Skeletal muscle satellite cell (primary cell): ENCODE data around the gene ZFP91.

Source experiments
- H3K27me3 ChIP-seq: 2 replicates; pipeline ENCODE4 v1.7.0; 2013; ENCODE audit warnings: low read length; ENCODE audit not compliant: control insufficient read depth, insufficient read depth
- H3K36me3 ChIP-seq: 2 replicates; pipeline ENCODE4 v1.7.0; 2013; ENCODE audit warnings: mild to moderate bottlenecking, control low read depth, low read length; ENCODE audit not compliant: insufficient read depth
- H3K4me1 ChIP-seq: 2 replicates; pipeline ENCODE4 v1.7.0; 2013; ENCODE audit warnings: low read length; ENCODE audit not compliant: control insufficient read depth, insufficient read depth
- H3K4me2 ChIP-seq: 2 replicates; pipeline ENCODE4 v1.7.0; 2013; ENCODE audit warnings: mild to moderate bottlenecking, low read length
- H3K4me3 ChIP-seq: 2 replicates; pipeline ENCODE4 v1.7.0; 2013; ENCODE audit warnings: low read length
- H3K9ac ChIP-seq: 2 replicates; pipeline ENCODE4 v1.7.0; 2013; ENCODE audit warnings: mild to moderate bottlenecking, low read depth, low read length, moderate library complexity
- H3K9me3 ChIP-seq: replicated peaks from 2 replicates; pipeline ENCODE4 v1.7.0; 2013; ENCODE audit warnings: mild to moderate bottlenecking, control low read depth, low read length

The ZFP91 gene

DNA sequence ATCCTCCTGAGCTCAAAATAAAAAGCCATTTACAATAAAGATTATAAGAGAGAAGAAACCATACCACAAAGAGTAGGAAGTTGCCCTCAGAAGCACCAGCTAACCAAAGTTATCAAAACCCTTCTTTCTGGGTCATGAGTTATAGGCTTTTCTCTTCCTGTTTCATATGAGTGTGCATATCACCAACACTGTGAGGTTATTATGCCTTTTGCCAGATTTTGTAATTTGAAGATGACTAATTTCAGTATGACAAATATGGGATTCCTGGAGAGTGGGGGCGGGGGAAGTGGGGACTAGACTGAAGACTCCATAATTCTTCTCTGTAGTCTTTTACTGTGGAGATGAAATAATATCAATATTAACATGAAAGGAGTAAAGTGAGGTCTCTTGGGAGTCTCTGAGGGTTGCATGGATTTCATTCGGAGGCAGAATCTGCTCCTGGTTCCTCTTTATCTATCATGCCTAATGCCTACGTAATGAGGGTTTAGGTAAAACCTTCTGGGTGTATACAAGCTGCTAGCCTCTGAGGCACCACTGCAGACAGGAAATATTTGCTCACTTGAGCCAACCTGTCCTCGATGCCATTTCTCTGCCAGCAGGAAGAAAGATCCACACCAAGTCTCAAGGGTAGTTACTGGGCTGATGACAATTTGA, 5.3 kb upstream of the ZFP91 start:
- H3K4me3 ChIP-seq: peak overlapping the region; percentile 65
- H3K4me1 ChIP-seq: peaks cover 39% of the 10 kb centered on the region
- no peaks in the 10 kb centered on the region for H3K9me3 ChIP-seq
- H3K36me3 ChIP-seq: peaks cover 10% of the 10 kb centered on the region
- peak overlapping the region; percentile 97 for H3K9ac ChIP-seq
- peak overlapping the region; percentile 90 for H3K4me2 ChIP-seq
- H3K27me3 ChIP-seq: no peaks in the 10 kb centered on the region

DNA sequence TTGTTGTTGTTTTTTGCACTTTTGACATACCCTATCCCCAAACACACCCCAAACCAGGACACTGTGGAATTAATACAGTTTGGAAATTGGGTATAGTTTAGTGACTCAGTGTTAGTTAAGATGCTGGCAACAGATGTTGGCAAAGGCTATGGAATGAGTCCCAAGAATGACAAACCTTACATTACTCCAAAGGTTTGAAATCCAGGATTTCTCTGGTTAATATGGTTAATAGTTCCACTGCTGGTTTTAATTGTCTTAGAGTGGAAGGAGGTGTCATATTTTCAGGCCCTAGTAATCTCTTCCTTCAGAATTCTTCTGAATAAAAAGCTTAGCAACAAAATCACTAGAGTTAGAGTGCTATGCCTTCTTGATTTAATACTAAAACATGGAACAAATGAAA, 4.0 kb upstream of the ZFP91 start:
- peak overlapping the region; percentile 65 for H3K4me3 ChIP-seq
- no peaks in the 10 kb centered on the region for H3K27me3 ChIP-seq
- H3K4me2 ChIP-seq: peak overlapping the region; percentile 90
- peaks cover 39% of the 10 kb centered on the region for H3K4me1 ChIP-seq
- H3K9ac ChIP-seq: peak overlapping the region; percentile 97
- peaks cover 3% of the 10 kb centered on the region for H3K36me3 ChIP-seq
- no peaks in the 10 kb centered on the region for H3K9me3 ChIP-seq

DNA sequence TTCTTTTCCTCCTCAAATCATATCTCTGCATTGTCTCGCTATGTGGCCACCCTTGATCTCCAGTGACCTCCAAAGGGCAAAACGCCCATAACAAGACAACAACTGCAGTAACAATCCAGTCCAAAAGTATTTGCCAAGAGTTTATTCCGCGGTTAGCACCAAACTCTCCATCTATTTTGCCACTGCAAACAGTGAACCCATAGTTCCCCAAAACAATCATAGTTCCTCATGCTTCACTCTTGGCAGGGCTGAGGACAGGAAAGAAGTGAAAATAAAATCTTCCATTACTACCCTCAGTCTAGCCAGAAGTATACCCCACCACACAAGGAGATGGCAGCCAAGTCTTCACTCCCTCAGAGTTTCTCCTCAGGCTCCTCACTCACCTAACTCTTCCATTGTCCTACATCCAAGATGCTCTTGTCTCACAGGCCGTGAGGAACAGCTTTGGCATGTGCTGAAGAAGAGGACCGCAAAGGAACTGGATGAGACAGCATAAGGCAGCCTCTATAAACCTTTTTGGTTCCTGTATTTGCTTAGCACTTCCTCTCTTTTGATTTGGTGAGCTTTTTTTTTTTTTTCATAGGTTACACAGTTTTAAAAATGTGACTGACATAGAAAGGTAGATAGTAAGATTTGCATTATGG, 3.4 kb upstream of the ZFP91 start, which contains the start of gene LPXN:
Gene LPXN (minus strand): TSS at position 480 of the 644 bp plus-strand sequence. CDS start 84 bp downstream, at position 396.
- Histone ChIP-seq H3K27me3 (no peaks in the 10 kb centered on the region), H3K9ac (peak within 1 kb of the TSS; percentile 97), H3K4me1 (peaks cover 39% of the 10 kb centered on the region)

DNA sequence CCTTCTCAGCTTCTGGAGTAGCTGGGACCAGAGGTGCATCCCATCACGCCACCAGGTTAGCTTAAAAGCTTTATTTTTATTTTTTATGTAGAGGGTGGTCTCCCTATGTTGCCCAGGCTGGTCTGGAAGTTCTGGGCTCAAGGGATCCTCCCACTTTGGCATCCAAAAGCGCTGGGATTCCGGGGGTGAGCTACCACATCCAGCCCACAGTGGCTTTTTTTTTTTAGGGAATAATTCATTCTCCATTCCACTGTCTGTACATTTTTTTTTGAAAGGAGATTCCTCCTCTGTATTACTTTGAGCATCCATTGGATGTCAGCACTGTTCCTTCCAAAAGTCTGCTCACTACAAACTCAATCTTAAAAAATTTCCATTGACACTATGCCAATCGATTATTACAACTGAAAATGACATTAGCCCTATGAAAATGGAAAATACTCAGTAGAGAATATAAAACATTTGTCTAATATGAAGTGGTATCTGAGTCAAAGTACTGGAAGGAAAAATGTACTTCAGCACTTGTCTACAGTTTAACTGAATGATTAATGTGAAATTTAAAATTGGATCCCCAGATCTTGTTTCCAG, 1.9 kb upstream of the ZFP91 start:
- Histone ChIP-seq H3K9me3 (no peaks in the 10 kb centered on the region), H3K4me1 (peaks cover 52% of the 10 kb centered on the region), H3K4me2 (peak overlapping the region; percentile 90), H3K27me3 (no peaks in the 10 kb centered on the region), H3K9ac (peak overlapping the region; percentile 97), H3K36me3 (no peaks in the 10 kb centered on the region), H3K4me3 (peak overlapping the region; percentile 90)

More for the DNA sequence above, 3.4 kb upstream of the ZFP91 start, which contains the start of gene LPXN:
- peak within 1 kb of the TSS; percentile 90 for H3K4me2 ChIP-seq
- H3K9me3 ChIP-seq: no peaks in the 10 kb centered on the region
- peak within 1 kb of the TSS; percentile 90 for H3K4me3 ChIP-seq
- peaks cover under 1% of the 10 kb centered on the region for H3K36me3 ChIP-seq

DNA sequence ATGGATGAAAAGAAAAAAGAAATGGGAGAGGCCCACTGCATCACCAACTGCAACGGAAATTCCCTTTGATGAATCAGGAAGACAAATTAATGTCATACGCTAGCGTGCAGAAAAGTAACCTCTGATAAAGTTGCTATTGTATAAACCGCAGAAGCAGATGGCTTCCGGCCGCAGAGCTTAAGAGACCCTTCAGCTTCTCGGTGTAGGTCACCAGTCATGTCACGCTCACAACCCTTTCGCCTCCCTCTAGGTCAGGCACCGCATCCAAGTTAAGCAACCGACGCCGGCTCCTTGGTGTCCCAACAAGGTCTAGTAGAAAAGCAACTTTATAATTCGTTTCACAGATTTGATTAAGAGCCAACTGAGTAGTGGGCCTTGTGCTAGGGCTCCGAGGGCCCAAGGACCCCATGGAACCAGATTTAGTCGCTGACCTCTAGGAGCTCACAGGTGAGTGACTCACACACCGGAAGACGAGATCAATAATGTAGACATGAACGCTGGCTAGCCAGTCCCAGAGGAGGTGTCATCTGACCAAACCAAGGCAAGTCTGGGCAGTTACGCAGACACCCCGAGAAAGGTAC, 1.2 kb upstream of the ZFP91 start:
- Histone ChIP-seq H3K4me3 (peak overlapping the region; percentile 90), H3K36me3 (no peaks in the 10 kb centered on the region), H3K9ac (peak overlapping the region; percentile 97), H3K9me3 (no peaks in the 10 kb centered on the region), H3K27me3 (no peaks in the 10 kb centered on the region), H3K4me1 (peaks cover 53% of the 10 kb centered on the region), H3K4me2 (peak overlapping the region; percentile 90)

DNA sequence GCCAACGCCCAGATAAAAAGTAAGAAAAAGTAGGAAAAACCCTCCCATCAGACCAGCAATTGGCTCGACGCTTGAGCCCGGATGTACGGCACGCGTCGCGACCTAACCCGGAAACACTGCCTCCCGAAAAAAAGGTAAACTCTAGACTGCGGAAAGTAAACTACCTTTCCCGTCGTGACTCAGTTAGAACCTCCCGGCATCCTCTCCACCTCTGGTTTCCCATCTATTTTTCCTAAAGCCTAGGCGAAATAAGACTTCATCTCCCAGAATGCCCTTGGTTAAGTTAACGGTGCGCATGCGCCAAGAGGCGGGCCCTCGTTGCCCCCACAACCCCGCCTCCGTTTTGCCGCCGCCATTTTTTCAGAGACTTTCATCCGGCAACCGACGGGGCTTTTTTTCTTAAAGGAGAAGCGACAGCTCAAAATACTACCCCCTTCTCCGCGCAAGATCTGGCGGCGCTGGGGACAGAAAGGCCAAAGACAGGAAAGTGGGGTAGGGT, 678 bp upstream of the ZFP91 start:
- peaks cover 53% of the 10 kb centered on the region for H3K4me1 ChIP-seq
- H3K9ac ChIP-seq: peak overlapping the region; percentile 97
- no peaks in the 10 kb centered on the region for H3K36me3 ChIP-seq
- H3K9me3 ChIP-seq: no peaks in the 10 kb centered on the region
- peak overlapping the region; percentile 90 for H3K4me2 ChIP-seq
- no peaks in the 10 kb centered on the region for H3K27me3 ChIP-seq
- H3K4me3 ChIP-seq: peak overlapping the region; percentile 90

DNA sequence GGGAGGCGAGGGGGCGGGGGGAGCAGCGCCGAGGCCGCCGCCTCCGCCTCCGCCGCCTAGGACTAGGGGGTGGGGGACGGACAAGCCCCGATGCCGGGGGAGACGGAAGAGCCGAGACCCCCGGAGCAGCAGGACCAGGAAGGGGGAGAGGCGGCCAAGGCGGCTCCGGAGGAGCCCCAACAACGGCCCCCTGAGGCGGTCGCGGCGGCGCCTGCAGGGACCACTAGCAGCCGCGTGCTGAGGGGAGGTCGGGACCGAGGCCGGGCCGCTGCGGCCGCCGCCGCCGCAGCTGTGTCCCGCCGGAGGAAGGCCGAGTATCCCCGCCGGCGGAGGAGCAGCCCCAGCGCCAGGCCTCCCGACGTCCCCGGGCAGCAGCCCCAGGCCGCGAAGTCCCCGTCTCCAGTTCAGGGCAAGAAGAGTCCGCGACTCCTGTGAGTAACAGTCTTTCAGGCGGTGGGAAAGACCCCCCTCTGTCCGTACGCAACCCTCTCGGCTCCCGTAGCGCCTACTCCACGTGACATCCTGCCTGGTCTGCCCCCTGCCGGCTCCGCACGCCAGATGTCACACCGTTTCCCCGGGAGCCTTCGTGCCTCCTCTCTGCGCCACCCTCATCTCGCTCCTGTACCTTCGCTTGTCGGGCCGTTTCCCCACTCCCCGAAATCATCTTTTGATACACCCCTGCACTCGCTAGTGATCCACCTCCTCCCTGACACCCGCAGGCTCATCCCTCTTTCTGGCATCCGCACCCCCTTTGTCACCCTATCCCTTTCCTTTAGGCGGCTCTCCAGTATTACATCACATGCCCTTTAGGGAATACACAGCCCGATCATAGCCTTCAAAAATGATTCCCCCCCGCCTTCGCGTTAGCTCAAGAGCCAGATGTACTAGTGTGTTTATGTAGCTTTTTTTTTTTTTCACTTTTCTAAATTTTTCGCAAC, 598 bp downstream of the ZFP91 start:
- H3K9ac ChIP-seq: peak overlapping the region; percentile 99
- peak overlapping the region; percentile 81 for H3K4me2 ChIP-seq
- H3K9me3 ChIP-seq: no peaks in the 10 kb centered on the region
- peaks cover 49% of the 10 kb centered on the region for H3K4me1 ChIP-seq
- H3K36me3 ChIP-seq: no peaks in the 10 kb centered on the region
- no peaks in the 10 kb centered on the region for H3K27me3 ChIP-seq
- H3K4me3 ChIP-seq: peak overlapping the region; percentile 89

DNA sequence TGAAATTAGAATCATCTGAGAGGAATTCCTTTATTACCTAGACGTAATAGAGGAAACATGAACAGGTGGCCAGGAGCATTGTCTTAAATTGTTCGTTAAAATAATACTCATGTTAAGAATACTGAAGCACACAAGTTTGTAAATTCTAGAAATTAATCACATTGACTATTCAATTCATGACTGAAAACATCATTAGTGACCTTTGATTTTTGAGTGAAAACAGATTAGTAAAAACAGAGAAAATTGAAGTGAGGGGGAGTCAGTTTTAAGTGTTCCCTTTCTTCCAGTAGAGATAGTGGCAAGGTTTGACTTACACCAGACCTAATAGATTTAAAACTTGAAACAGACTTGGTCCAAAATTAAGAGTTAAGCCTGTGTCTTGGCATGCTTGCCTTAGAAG, 1.4 kb downstream of the ZFP91 start:
- Histone ChIP-seq H3K4me1 (peaks cover 44% of the 10 kb centered on the region), H3K9me3 (no peaks in the 10 kb centered on the region), H3K4me3 (peak overlapping the region; percentile 89), H3K27me3 (no peaks in the 10 kb centered on the region), H3K4me2 (peak overlapping the region; percentile 81), H3K9ac (peak overlapping the region; percentile 99), H3K36me3 (no peaks in the 10 kb centered on the region)

DNA sequence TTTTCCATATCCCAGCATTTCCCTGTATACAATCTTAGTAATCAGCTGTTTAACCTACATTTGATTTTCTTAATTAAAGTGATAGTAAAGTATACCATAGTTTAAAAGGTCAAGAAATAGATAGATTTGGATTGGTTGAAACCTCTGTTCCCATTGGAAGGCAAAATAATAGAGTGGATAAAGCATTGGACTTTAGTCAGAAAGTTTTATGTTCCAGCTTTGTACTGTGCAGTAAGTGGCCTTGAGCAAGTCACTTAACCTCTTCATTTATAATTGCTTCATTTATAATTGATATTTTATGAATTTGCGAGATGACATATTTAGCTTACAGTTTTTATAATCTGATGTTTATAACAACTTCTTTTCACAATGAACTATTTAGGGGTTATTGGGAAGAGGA, 3.6 kb downstream of the ZFP91 start:
- Histone ChIP-seq H3K4me3 (no peak overlapping the region), H3K4me1 (peaks cover 28% of the 10 kb centered on the region)

DNA sequence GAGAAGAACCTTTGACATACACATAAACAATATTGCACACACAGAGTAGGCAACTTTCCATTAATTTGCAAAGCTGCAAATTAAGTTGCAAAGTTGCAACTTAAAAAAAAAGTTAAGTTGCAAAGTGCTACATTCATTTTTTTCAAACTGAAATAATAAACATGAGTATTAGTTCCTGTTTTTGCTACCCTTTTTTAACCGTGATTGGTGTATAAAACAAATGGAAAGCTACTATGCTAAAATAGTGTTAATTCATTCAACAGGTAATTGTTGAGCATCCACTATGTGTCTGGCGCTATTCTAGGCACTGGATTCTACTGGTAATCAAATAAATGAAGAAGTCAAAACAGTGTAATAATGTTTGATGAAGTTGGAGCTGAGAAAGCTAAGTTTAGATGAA, 8.1 kb downstream of the ZFP91 start:
- H3K9me3 ChIP-seq: no peaks in the 10 kb centered on the region
- no peak overlapping the region for H3K4me3 ChIP-seq
- H3K36me3 ChIP-seq: peaks cover 3% of the 10 kb centered on the region

More for the DNA sequence above, 3.6 kb downstream of the ZFP91 start:
- Histone ChIP-seq H3K9me3 (no peaks in the 10 kb centered on the region), H3K27me3 (no peaks in the 10 kb centered on the region), H3K36me3 (peaks cover 3% of the 10 kb centered on the region), H3K4me2 (no peak overlapping the region), H3K9ac (no peak overlapping the region)

More for the DNA sequence above, 8.1 kb downstream of the ZFP91 start:
- Histone ChIP-seq H3K4me1 (peaks cover 15% of the 10 kb centered on the region), H3K4me2 (no peak overlapping the region), H3K27me3 (no peaks in the 10 kb centered on the region), H3K9ac (no peak overlapping the region)
